Panc1 (cell line): ENCODE data around the gene CTAGE15. TPM values are rescaled to one million over a fixed set of nuclear protein-coding genes. Genes with fewer than 3 reads are reported as not detected.
"Not testable (repeated sequence)": the region's sequence is repeated elsewhere in the genome, so short reads cannot be mapped to it uniquely, and the experiment has no call there.

ENCODE experiments used
- ATAC-seq: fragments of 200-7000 bp; cut with Tn5 transposase; 2 replicates; pipeline ENCODE4 v1.9.1; 2020; ENCODE audit warnings: mild to moderate bottlenecking, moderate library complexity
- BruUV-seq: library from RNA; stranded (reverse); fragments of 400-500 nt; replicated peaks from 2 replicates; lab custom pipeline; 2021; lab: Mats Ljungman, UMichigan
- CTCF ChIA-PET: fragments of 300-600 bp; sonication (Branson Sonifier 250); formaldehyde crosslinking; loops from one replicate; lab custom pipeline; 2022; ENCODE audit warnings: antibody characterized with exemption; lab: Charles Lee
- POLR2A ChIA-PET: fragments of 300-600 bp; sonication (Branson Sonifier 250); formaldehyde crosslinking; loops from one replicate; lab custom pipeline; 2022; ENCODE audit warnings: antibody characterized with exemption; lab: Charles Lee
- DNase-seq: peaks from one replicate; pipeline ENCODE4 v3.0.0-alpha.2; 2010; ENCODE audit warnings: low read depth, low spot score
- H3K27ac ChIP-seq: 2 replicates; pipeline ENCODE4 v1.5.1; 2011; ENCODE audit warnings: mild to moderate bottlenecking, low read length, inconsistent platforms
- H3K27me3 ChIP-seq: fragments of 200-500 bp; sonication (Bioruptor generic); 2 replicates; pipeline ENCODE4 v1.6.0; 2014; ENCODE audit warnings: low read length, inconsistent platforms; ENCODE audit not compliant: control insufficient read depth, insufficient read depth
- H3K36me3 ChIP-seq: fragments of 200-500 bp; sonication (Bioruptor generic); 2 replicates; pipeline ENCODE4 v1.5.1; 2014; ENCODE audit warnings: inconsistent platforms, mild to moderate bottlenecking, low read length, moderate library complexity; ENCODE audit not compliant: control insufficient read depth, insufficient read depth
- H3K4me1 ChIP-seq: 2 replicates; pipeline ENCODE4 v1.5.1; 2011; ENCODE audit warnings: inconsistent platforms, mild to moderate bottlenecking, low read length, moderate library complexity; ENCODE audit not compliant: control insufficient read depth, insufficient read depth
- H3K4me3 ChIP-seq, 2 experiments: 2 replicates each; pipeline ENCODE4 v1.5.1; 2011 to 2012; ENCODE audit warnings: low read depth in 2 of 2, low read length in 2 of 2, mild to moderate bottlenecking in 2 of 2, inconsistent platforms in 1 of 2, moderate library complexity in 1 of 2
- H3K9me3 ChIP-seq: fragments of 200-500 bp; sonication (Bioruptor generic); 2 replicates; pipeline ENCODE4 v1.5.1; 2014; ENCODE audit warnings: low read depth, mild to moderate bottlenecking, inconsistent platforms, low read length, moderate library complexity; ENCODE audit not compliant: control insufficient read depth, insufficient read depth
- in situ Hi-C: cut with HindIII; loops from 2 replicates; pipeline ENCODE4 v1.10.0; 2016; ENCODE audit warnings: low sequenced_read_pairs, low pct_unique_long_range_greater_than_20kb
- intact Hi-C: fragments of 100-400 bp; cut with micrococcal nuclease; formaldehyde crosslinking; loops from one replicate; pipeline ENCODE4 v1.10.0; 2022; ENCODE audit not compliant: unreplicated experiment
- total RNA-seq: library from RNA; stranded (reverse); gene quantifications from one replicate; pipeline ENCODE4 v1.2.1, GENCODE V29; 2021; ENCODE audit not compliant: unreplicated experiment

Gene CTAGE15
- total RNA-seq, 1 experiment from 2014 or later: 0.46 TPM

GRCh38 chr7:143543288-143544038, 28.1 kb upstream of the CTAGE15 start:
- ATAC-seq, H3K27me3 ChIP-seq, H3K4me3 ChIP-seq, in situ Hi-C loops, POLR2A ChIA-PET, BruUV-seq, CTCF ChIA-PET, H3K36me3 ChIP-seq, DNase-seq, H3K9me3 ChIP-seq, H3K4me1 ChIP-seq, intact Hi-C loops, H3K27ac ChIP-seq: not testable (repeated sequence)

GRCh38 chr7:143555968-143556367, 15.6 kb upstream of the CTAGE15 start:
- DNase-seq, ATAC-seq, POLR2A ChIA-PET, H3K4me1 ChIP-seq, H3K36me3 ChIP-seq, BruUV-seq, in situ Hi-C loops, H3K27ac ChIP-seq, H3K4me3 ChIP-seq, H3K9me3 ChIP-seq, intact Hi-C loops, H3K27me3 ChIP-seq, CTCF ChIA-PET: not testable (repeated sequence)

GRCh38 chr7:143563306-143563705, 8.3 kb upstream of the CTAGE15 start:
- in situ Hi-C loops, intact Hi-C loops: not testable (repeated sequence)

GRCh38 chr7:143566001-143566400, 5.6 kb upstream of the CTAGE15 start:
- not testable (repeated sequence) for H3K36me3 ChIP-seq, DNase-seq

More at GRCh38 chr7:143563306-143563705, 8.3 kb upstream of the CTAGE15 start:
- H3K4me3 ChIP-seq, H3K36me3 ChIP-seq, POLR2A ChIA-PET, DNase-seq, H3K27ac ChIP-seq, H3K27me3 ChIP-seq, CTCF ChIA-PET, BruUV-seq, H3K9me3 ChIP-seq, H3K4me1 ChIP-seq: not testable (repeated sequence)
- ATAC-seq: peak; percentile 76

GRCh38 chr7:143588183-143588582, 16.6 kb downstream of the CTAGE15 start:
- intact Hi-C loops, in situ Hi-C loops: not testable (repeated sequence)

More at GRCh38 chr7:143566001-143566400, 5.6 kb upstream of the CTAGE15 start:
- intact Hi-C loops, CTCF ChIA-PET, ATAC-seq, H3K4me1 ChIP-seq, H3K4me3 ChIP-seq, in situ Hi-C loops, POLR2A ChIA-PET, H3K27ac ChIP-seq, H3K9me3 ChIP-seq, BruUV-seq, H3K27me3 ChIP-seq: not testable (repeated sequence)

GRCh38 chr7:143589897-143590296, 18.3 kb downstream of the CTAGE15 start:
- in situ Hi-C loops, ATAC-seq, BruUV-seq, DNase-seq, CTCF ChIA-PET, H3K27me3 ChIP-seq, H3K9me3 ChIP-seq, H3K36me3 ChIP-seq, intact Hi-C loops, H3K4me3 ChIP-seq, H3K4me1 ChIP-seq, POLR2A ChIA-PET, H3K27ac ChIP-seq: not testable (repeated sequence)

More at GRCh38 chr7:143588183-143588582, 16.6 kb downstream of the CTAGE15 start:
- POLR2A ChIA-PET, H3K27me3 ChIP-seq, H3K36me3 ChIP-seq, CTCF ChIA-PET, DNase-seq, H3K4me3 ChIP-seq, BruUV-seq, H3K27ac ChIP-seq, H3K4me1 ChIP-seq, ATAC-seq, H3K9me3 ChIP-seq: not testable (repeated sequence)

GRCh38 chr7:143598086-143598485, 26.5 kb downstream of the CTAGE15 start:
- POLR2A ChIA-PET, ATAC-seq, H3K27me3 ChIP-seq, H3K9me3 ChIP-seq, intact Hi-C loops, H3K36me3 ChIP-seq, CTCF ChIA-PET, H3K4me3 ChIP-seq, H3K27ac ChIP-seq, H3K4me1 ChIP-seq, DNase-seq, BruUV-seq, in situ Hi-C loops: not testable (repeated sequence)
